Lower lobe of right lung (tissue), 2 donors: ENCODE data around the gene CCDC148. TPM values are rescaled to one million over a fixed set of nuclear protein-coding genes. Genes with fewer than 3 reads are reported as not detected.

Source experiments
- ATAC-seq, 2 donors: fragments of 200-7000 bp; cut with Tn5 transposase; one replicate each; pipeline ENCODE4 v1.9.1; 2020 to 2022; ENCODE audit warnings: mild to moderate bottlenecking in 2 of 2, moderate library complexity in 2 of 2
- DNase-seq: peaks from one replicate; pipeline ENCODE4 v3.0.0-alpha.2; 2020
- H3K27ac ChIP-seq: fragments of 200-600 bp; one replicate; pipeline ENCODE4 v1.8.0; 2022
- H3K27me3 ChIP-seq: fragments of 200-600 bp; one replicate; pipeline ENCODE4 v1.8.0; 2022; ENCODE audit warnings: low read depth
- H3K36me3 ChIP-seq: fragments of 200-600 bp; one replicate; pipeline ENCODE4 v1.8.0; 2022; ENCODE audit warnings: mild to moderate bottlenecking
- H3K4me1 ChIP-seq: fragments of 200-600 bp; one replicate; pipeline ENCODE4 v1.8.0; 2022
- H3K4me3 ChIP-seq: fragments of 200-600 bp; one replicate; pipeline ENCODE4 v1.8.0; 2022; ENCODE audit warnings: mild to moderate bottlenecking
- H3K9me3 ChIP-seq: fragments of 200-600 bp; one replicate; pipeline ENCODE4 v1.8.0; 2022
- CTCF ChIP-seq: fragments of 200-600 bp; IDR thresholded peaks from one replicate; pipeline ENCODE4 v1.8.0; 2022; ENCODE audit warnings: antibody characterized with exemption, mild to moderate bottlenecking
- intact Hi-C: fragments of 100-400 bp; cut with DNase I; formaldehyde crosslinking; loops from one replicate; pipeline ENCODE4 v1.11.0; 2022
- total RNA-seq: library from RNA; stranded (reverse); fragmentation: NEBNext Ultra II Directional; extraction: Animal tissue kit (Norgen Biotek cat#: 25700); gene quantifications from one replicate; pipeline ENCODE4 v1.2.1, GENCODE V29; 2021
- donor health status: DM: no; HTN: yes; CAD: no; lungs with severe emphysema.

The CCDC148 gene
- total RNA-seq, 1 donor from 2014 or later: 2.8 TPM

GRCh38 chr2:158411748-158412147, 44.8 kb downstream of the CCDC148 start:
- no peak overlapping the region for H3K27ac ChIP-seq
- no peak overlapping the region for H3K4me3 ChIP-seq
- no peaks in the 10 kb centered on the region for H3K36me3 ChIP-seq
- TF ChIP-seq CTCF: no peak
- H3K9me3 ChIP-seq: peaks cover 29% of the 10 kb centered on the region
- intact Hi-C loops: no loop called here
- DNase-seq: no peak
- H3K27me3 ChIP-seq: no peaks in the 10 kb centered on the region
- no peaks in the 10 kb centered on the region for H3K4me1 ChIP-seq
- no peak for ATAC-seq

GRCh38 chr2:158410132-158410531, 46.4 kb downstream of the CCDC148 start:
- intact Hi-C loops: no loop called here
- ATAC-seq (no peak), DNase-seq (no peak)
- H3K36me3 ChIP-seq: no peaks in the 10 kb centered on the region
- no peaks in the 10 kb centered on the region for H3K4me1 ChIP-seq
- no peak for TF ChIP-seq CTCF
- H3K27me3 ChIP-seq: no peaks in the 10 kb centered on the region
- H3K4me3 ChIP-seq: no peak overlapping the region
- H3K27ac ChIP-seq: no peak overlapping the region
- H3K9me3 ChIP-seq: peaks cover 21% of the 10 kb centered on the region

- H3K9me3 ChIP-seq: peaks cover 20% of the 10 kb centered on the region
- H3K27ac ChIP-seq: no peak overlapping the region
- no peaks in the 10 kb centered on the region for H3K27me3 ChIP-seq
- no peak overlapping the region for H3K4me3 ChIP-seq
- H3K4me1 ChIP-seq: no peaks in the 10 kb centered on the region
- DNase-seq: no peak
- intact Hi-C loops: no loop called here
- no peak for TF ChIP-seq CTCF
- no peaks in the 10 kb centered on the region for H3K36me3 ChIP-seq
- no peak for ATAC-seq
Observed at GRCh38 chr2:158407031-158407430, 49.5 kb downstream of the CCDC148 start.

GRCh38 chr2:158405341-158405740, 51.2 kb downstream of the CCDC148 start:
- no peak overlapping the region for H3K27ac ChIP-seq
- no peaks in the 10 kb centered on the region for H3K4me1 ChIP-seq
- ATAC-seq (no peak), DNase-seq (no peak)
- no peak for TF ChIP-seq CTCF
- no peaks in the 10 kb centered on the region for H3K36me3 ChIP-seq
- H3K9me3 ChIP-seq: peaks cover 6% of the 10 kb centered on the region
- no peak overlapping the region for H3K4me3 ChIP-seq
- H3K27me3 ChIP-seq: no peaks in the 10 kb centered on the region
- intact Hi-C loops: no loop called here

- no peak overlapping the region for H3K4me3 ChIP-seq
- no peaks in the 10 kb centered on the region for H3K9me3 ChIP-seq
- intact Hi-C loops: no loop called here
- H3K36me3 ChIP-seq: no peaks in the 10 kb centered on the region
- DNase-seq: no peak
- H3K4me1 ChIP-seq: no peaks in the 10 kb centered on the region
- H3K27me3 ChIP-seq: no peaks in the 10 kb centered on the region
- ATAC-seq: no peak
- H3K27ac ChIP-seq: no peak overlapping the region
- no peak for TF ChIP-seq CTCF
Observed at GRCh38 chr2:158403237-158403636, 53.3 kb downstream of the CCDC148 start.

- Histone ChIP-seq H3K4me1 (no peaks in the 10 kb centered on the region), H3K9me3 (no peaks in the 10 kb centered on the region), H3K36me3 (no peaks in the 10 kb centered on the region), H3K4me3 (no peak overlapping the region), H3K27ac (no peak overlapping the region), H3K27me3 (no peaks in the 10 kb centered on the region)
- no peak for ATAC-seq
- DNase-seq: no peak
- no peak for TF ChIP-seq CTCF
- intact Hi-C loops: no loop called here
Observed at GRCh38 chr2:158402665-158403064, 53.9 kb downstream of the CCDC148 start.
